Stimulated activated naive CD4-positive, alpha-beta T cell treated with Interleukin-2 at 50 U/mL for 16 hours (primary cell): ENCODE measurements around the gene IFNA5.

Experiments
- DNase-seq: peaks from one replicate; lab custom pipeline; 2025; lab: John Stamatoyannopoulos, UW

IFNA5 gene

DNA sequence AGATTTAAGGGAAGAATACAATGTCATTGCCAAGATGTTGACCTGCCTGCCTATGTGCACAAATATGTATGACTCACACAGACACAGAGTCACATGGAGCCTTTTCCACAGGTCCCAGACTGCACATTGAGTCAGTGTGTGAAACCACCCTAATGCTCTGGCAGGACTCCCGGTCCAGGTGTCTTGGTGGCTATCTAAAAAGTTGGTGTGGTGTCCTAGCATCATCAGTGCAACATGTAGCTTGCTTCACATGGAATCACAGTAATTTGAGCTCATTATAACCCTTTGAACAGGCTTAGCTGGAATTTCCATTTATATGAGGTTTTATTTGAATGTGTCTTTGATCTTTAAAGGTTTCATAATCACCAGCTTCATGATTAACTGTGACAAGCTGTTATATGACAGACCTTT is 10.7 kb downstream of the IFNA5 start:
- no peak for DNase-seq

GRCh38 chr9:21289848-21290247 is 15.3 kb downstream of the IFNA5 start:
- no peak for DNase-seq

DNA sequence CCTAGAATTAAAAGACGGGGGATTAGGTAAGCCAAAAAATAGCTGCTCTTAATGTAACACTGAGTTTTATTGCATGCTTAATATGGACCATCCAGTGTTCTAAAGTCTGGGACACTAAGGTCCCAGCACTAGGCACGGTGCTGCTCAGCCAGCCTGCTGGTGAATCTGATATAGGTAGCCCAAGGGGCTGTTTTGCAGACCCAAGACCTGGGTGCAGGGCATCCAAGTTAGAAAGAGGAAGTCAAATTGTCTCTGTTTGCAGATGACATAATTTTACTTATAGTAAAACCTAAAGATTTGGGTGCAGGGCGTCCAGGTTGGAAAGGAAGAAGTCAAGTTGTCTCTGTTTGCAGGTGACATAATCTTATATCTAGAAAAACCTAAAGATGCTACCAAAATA is 17.8 kb downstream of the IFNA5 start:
- no peak for DNase-seq

DNA sequence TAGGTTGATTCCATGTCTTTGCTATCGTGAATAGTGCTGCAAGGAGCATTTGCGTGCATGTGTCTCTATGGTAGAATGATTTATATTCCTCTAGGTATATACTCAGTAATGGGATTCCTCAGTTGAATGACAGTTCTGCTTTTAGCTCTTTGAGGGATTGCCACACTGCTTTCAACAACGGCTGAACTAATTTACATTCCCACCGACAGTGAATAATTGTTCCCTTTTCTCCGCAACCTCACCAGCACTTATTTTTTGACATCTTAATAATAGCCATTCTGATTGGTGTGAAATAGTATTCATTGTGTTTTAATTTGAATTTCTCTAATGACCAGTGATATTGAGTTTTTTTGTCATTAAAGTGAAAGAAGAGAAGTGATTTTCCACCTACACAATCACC is 18.5 kb downstream of the IFNA5 start:
- no peak for DNase-seq

- no peak for DNase-seq
Measured at GRCh38 chr9:21286099-21286498, 19.0 kb downstream of the IFNA5 start.

DNA sequence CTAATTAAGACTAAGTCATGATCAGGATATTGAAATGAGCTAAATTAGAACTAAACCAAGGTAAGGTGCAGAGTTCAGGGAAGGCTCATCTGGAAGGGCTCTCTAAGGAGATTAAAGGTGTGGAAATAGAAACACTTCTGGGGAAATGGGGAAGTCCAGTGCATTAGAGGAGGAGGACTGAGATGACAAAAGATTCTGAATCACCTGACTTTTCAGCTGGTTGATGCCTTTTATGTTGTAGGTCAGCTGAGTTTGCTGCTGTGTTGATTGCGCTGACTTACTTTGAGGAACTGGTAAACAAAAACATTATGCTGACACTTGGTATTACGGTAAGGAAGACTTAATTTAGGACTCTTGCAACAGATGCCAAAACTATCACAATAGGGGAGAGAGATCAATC is 23.8 kb downstream of the IFNA5 start:
- no peak for DNase-seq

GRCh38 chr9:21268347-21268657 is 36.8 kb downstream of the IFNA5 start:
- no peak for DNase-seq

DNA sequence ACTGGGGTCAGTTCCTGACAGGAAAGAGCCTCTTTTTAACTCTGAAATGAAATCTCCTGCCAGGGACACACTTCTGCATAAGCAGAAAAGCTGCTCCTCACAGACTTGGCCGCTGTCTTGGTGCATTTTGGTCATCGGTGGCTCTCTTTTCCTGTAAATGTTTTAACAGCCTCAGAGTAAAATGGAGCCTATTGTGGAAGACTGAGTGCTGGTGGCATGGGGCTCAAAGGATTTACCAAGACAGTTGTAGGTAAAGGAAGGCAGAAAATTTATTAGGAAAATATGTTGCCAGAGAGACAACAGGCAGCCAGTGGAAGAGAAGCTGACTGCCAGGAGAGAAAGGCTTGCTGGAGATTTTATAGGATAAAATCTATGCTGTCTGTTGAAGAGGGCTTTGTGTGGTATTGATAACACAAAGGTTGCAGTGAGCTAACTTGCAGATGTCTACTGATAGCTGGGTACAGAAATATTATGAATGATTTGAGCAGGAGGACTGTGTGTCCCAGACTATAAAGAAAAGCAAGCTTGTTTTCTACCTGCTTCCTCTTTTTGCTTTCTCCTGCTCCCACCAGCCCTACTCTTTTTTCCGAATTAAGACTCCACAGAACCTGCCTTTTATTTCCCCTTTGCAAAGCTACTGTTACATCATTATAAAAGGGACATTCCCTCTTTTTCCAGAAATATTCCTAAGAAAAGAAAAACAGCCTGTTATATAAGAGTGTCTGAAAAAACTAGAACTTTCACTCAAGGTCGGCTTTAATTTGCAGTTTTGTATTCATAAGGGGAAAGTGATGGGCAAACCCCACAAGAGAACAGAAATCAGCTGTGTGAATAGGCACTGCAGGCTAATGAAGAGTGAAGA is 37.4 kb downstream of the IFNA5 start:
- no peak for DNase-seq

DNA sequence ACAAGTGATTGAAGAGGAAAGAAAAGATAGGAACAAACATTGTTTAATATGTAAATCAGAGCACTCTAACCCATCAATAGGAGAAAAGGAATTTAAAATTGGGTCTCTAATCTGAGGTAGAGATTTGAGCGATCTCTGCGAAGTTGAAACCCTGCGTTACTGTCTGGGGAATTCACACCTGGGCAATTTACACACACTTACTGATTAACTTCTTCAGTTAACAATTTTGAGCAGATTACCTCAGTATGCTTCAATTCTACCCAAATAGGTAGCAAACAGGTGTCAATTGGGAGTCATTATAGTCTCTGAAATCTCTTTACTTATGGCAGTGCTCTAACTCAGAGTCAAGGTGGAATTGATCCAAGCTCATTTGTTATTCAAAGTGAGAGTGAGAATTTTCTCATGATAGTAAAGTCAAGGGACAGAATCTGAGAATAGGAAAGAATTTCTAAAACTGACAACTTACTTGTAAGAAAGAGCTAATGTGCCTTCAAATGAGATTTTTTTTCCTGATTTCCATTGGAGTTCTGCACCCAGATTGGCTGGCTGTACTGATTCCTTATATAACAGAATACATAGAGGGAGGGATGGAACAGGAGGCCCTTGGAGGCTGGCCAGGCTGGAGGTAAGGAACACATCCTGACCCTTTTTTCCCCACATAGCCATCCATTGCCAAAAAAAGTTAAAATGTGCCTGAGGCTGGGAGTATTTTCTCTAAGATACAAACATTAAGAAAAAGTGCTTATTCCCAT is 38.2 kb downstream of the IFNA5 start:
- DNase-seq = no peak

DNA sequence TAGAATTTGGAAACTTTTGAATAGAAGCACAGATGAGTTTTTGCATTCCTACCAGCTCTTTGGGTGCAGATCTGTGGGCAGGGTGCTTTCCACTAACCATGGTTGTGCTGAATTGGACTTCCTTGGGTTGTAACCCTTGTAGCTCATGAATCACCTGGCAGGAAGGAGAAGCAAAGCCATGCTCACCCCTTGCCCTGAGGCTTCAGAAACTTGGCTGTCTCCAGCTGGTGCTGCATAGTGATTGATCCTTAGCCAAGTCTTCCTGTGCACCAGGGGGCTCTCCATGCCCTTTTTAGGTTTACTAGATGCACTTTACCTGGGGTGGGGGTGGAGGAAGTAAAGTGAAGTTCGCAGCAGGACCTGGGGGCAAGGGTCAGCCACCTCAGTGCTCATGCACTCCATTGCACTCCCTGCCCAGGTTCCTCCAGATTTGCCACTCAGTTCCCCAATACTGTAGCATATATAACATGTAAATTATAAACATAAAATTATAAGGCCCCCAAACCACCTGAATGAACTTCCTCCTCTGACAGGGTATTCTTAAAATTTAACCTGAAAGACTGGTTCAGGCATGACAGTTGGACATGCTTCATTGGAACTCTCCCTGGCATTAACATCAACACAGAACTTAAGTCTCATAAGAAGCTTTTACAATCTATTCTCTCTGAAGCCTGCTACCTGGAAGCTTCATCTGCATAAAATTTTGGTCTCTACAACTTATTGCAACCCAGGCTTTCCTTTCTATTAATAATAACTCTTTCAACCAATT is 39.5 kb downstream of the IFNA5 start:
- no peak for DNase-seq

DNA sequence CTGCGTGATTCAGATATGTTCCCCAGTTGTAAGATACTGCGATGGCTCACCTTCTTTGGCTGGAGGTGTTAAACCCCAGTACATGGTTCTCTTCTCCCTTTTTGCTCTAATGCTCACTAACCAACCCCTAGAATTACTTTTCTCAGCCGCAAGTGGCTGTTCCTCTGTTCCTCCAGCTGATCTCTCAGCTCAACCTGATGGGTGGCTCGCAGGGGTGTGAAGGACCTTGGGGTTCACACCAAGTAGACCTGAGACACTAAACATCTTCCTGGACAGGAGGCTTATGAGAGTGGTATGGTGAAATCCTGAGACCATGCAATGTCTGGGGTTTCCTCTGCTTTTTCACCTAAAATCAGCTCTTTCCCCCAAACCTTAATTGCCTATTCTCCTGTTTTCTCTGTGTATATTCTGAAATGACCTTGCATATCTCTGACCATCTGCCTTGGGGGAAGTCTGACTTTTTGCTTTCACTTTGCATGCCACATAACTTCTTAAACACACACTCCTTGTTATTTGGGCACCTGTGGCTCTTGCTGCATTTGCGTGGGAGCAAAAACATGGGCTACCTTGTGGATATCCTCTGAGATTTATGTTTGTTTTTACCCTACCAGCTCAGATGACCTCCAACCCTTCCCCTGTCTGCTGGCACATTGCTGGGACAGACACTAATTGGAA is 49.4 kb downstream of the IFNA5 start:
- DNase-seq = no peak
